T-helper 2 cell treated with Interferon-gamma antibody and Interleukin-4, amounts not matched to agents 100 ng/mL and 5 ng/mL, for 36 hours (primary cell): ENCODE results near the gene CLTB. TPM values are rescaled to one million over a fixed set of nuclear protein-coding genes. Genes with fewer than 3 reads are reported as not detected.

Experiments
- intact Hi-C: fragments of 100-400 bp; cut with micrococcal nuclease; formaldehyde crosslinking; loops from one replicate; pipeline ENCODE4 v1.15.1; 2023
- total RNA-seq: library from RNA; stranded (reverse); gene quantifications from 2 replicates; pipeline ENCODE4 v1.2.3, GENCODE V29; 2022

Gene CLTB
- total RNA-seq, 1 donor from 2014 or later, result 71.9 TPM

- intact Hi-C loops, result loop anchor here (2.0 to 10.0 kb wide), 3 partner anchors 88 to 183 kb away; partner anchors contain the start of genes FAF2 and SIMC1
Observed at GRCh38 chr5:176359658-176360057, 56.7 kb downstream of the CLTB start.

GRCh38 chr5:176356179-176356566 lies 60.2 kb downstream of the CLTB start:
- intact Hi-C loops, result no loop called here

GRCh38 chr5:176355400-176356178 lies 60.8 kb downstream of the CLTB start:
- intact Hi-C loops, result no loop called here

GRCh38 chr5:176353533-176353932 lies 62.8 kb downstream of the CLTB start:
- intact Hi-C loops, result no loop called here

- intact Hi-C loops, result no loop called here
Observed at GRCh38 chr5:176352116-176352878, 64.0 kb downstream of the CLTB start.

GRCh38 chr5:176350416-176350815 lies 65.9 kb downstream of the CLTB start:
- intact Hi-C loops, result no loop called here

- intact Hi-C loops, result no loop called here
Observed at GRCh38 chr5:176342766-176343458, 73.4 kb downstream of the CLTB start.

Other genes with a start within 250 kb of the CLTB start
- gene SIMC1, start 178.1 kb downstream of the CLTB start, total RNA-seq, result 30.4 and 31.8 TPM in 2 replicates
- gene KIAA1191, start 54.8 kb downstream of the CLTB start, total RNA-seq, result 46.4 and 50.0 TPM in 2 replicates
- 6.4 and 6.5 TPM in 2 replicates for gene ARL10, start 51.1 kb downstream of the CLTB start, total RNA-seq
- 40.2 and 47.8 TPM in 2 replicates for gene NOP16, start 27.9 kb downstream of the CLTB start, total RNA-seq
- 105 and 111 TPM in 2 replicates for gene HIGD2A, start 27.8 kb downstream of the CLTB start, total RNA-seq
- 39.2 and 42.5 TPM in 2 replicates for gene FAF2, start 31.8 kb upstream of the CLTB start, total RNA-seq
- gene RNF44, start 120.9 kb upstream of the CLTB start, total RNA-seq, result 105 and 107 TPM in 2 replicates
- gene CDHR2, start 132.8 kb upstream of the CLTB start, total RNA-seq, result 1.1 and 1.7 TPM in 2 replicates
- 2.1 and 2.4 TPM in 2 replicates for gene GPRIN1, start 193.6 kb upstream of the CLTB start, total RNA-seq
- not detected in 2 replicates for gene SNCB, start 214.0 kb upstream of the CLTB start, total RNA-seq
- gene EIF4E1B, start 214.1 kb upstream of the CLTB start, total RNA-seq, result not detected in 2 replicates
- gene TSPAN17, start 230.9 kb upstream of the CLTB start, total RNA-seq, result 39.8 and 42.8 TPM in 2 replicates